Right kidney (tissue), 1 donor: ENCODE results near the gene TMX2.

ENCODE experiments used
- DNase-seq: peaks from one replicate; pipeline ENCODE4 v3.0.0-alpha.2; 2016

Gene TMX2

GRCh38 chr11:57764021-57764420 is 51.6 kb downstream of the TMX2 start:
- peak; percentile 24 for DNase-seq

- DNase-seq = no peak
Measured at GRCh38 chr11:57764566-57764965, 52.2 kb downstream of the TMX2 start.

- DNase-seq = no peak
Measured at GRCh38 chr11:57764972-57765371, 52.6 kb downstream of the TMX2 start.

- DNase-seq = no peak
Measured at GRCh38 chr11:57770793-57771192, 58.4 kb downstream of the TMX2 start.

GRCh38 chr11:57771365-57771764 is 59.0 kb downstream of the TMX2 start:
- no peak for DNase-seq

- DNase-seq = no peak
Measured at GRCh38 chr11:57772562-57772961, 60.2 kb downstream of the TMX2 start.

- no peak for DNase-seq
Measured at GRCh38 chr11:57773026-57773598, 60.7 kb downstream of the TMX2 start.

GRCh38 chr11:57775491-57775890 is 63.1 kb downstream of the TMX2 start:
- DNase-seq = no peak

- DNase-seq = no peak
Measured at GRCh38 chr11:57776031-57776521, 63.7 kb downstream of the TMX2 start.

- DNase-seq = no peak
Measured at GRCh38 chr11:57776577-57777210, 64.3 kb downstream of the TMX2 start.

GRCh38 chr11:57777969-57778317 is 65.5 kb downstream of the TMX2 start:
- peak; percentile 17 for DNase-seq

- DNase-seq = peak; percentile 75
Measured at GRCh38 chr11:57778318-57779037, 66.1 kb downstream of the TMX2 start.

GRCh38 chr11:57779276-57779675 is 66.9 kb downstream of the TMX2 start:
- peak; percentile 22 for DNase-seq

- peak; percentile 28 for DNase-seq
Measured at GRCh38 chr11:57781529-57781943, 69.1 kb downstream of the TMX2 start.

- DNase-seq = no peak
Measured at GRCh38 chr11:57785072-57785471, 72.7 kb downstream of the TMX2 start.

- DNase-seq = no peak
Measured at GRCh38 chr11:57786436-57786835, 74.0 kb downstream of the TMX2 start.

- no peak for DNase-seq
Measured at GRCh38 chr11:57787006-57787604, 74.7 kb downstream of the TMX2 start.

GRCh38 chr11:57787920-57788702 is 75.7 kb downstream of the TMX2 start:
- no peak for DNase-seq

- no peak for DNase-seq
Measured at GRCh38 chr11:57788703-57789088, 76.3 kb downstream of the TMX2 start.
